HepG2 (cell line): ENCODE results near the gene AKAP10. TPM values are rescaled to one million over a fixed set of nuclear protein-coding genes. Genes with fewer than 3 reads are reported as not detected.

Experiments
- ARNT ChIP-seq: fragments of 450-650 bp; IDR thresholded peaks from 2 replicates; pipeline ENCODE4 v1.6.1; 2017
- CBX5 ChIP-seq: sonication (generic); formaldehyde crosslinking; IDR thresholded peaks from 2 replicates; pipeline ENCODE4 v1.4.0; 2020; ENCODE audit warnings: missing genetic modification reagents, borderline replicate concordance
- CHCHD3 ChIP-seq: sonication (generic); formaldehyde crosslinking; IDR thresholded peaks from 2 replicates; pipeline ENCODE4 v1.8.0; 2022; ENCODE audit warnings: mild to moderate bottlenecking, missing genetic modification reagents, moderate library complexity
- HIVEP1 ChIP-seq: sonication (generic); formaldehyde crosslinking; IDR thresholded peaks from 2 replicates; pipeline ENCODE4 v1.4.0; 2020; ENCODE audit warnings: mild to moderate bottlenecking, missing genetic modification reagents
- HMGXB4 ChIP-seq, 2 experiments: sonication (generic) in 1 of 2; formaldehyde crosslinking in 1 of 2; IDR thresholded peaks; 2 replicates each; pipeline versions ENCODE4 v1.4.0 to v1.6.1; 2018 to 2020; ENCODE audit warnings: missing genetic modification reagents in 2 of 2, borderline replicate concordance in 1 of 2, low read depth in 1 of 2, mild to moderate bottlenecking in 1 of 2, missing biosample characterization in 1 of 2
- ISL2 ChIP-seq: sonication (generic); formaldehyde crosslinking; IDR thresholded peaks from 2 replicates; pipeline ENCODE4 v1.5.0; 2020; ENCODE audit warnings: missing genetic modification reagents
- KAT8 ChIP-seq: IDR thresholded peaks from 2 replicates; pipeline ENCODE4 v1.6.1; 2016; ENCODE audit warnings: missing genetic modification reagents, missing compliant biosample characterization
- NFIB ChIP-seq: sonication (generic); formaldehyde crosslinking; IDR thresholded peaks from 2 replicates; pipeline ENCODE4 v1.9.0; 2021; ENCODE audit warnings: missing genetic modification reagents, mild to moderate bottlenecking, borderline replicate concordance
- SP1 ChIP-seq, 2 experiments: fragments of 450-650 bp in 1 of 2; sonication (generic) in 1 of 2; formaldehyde crosslinking in 1 of 2; IDR thresholded peaks; 2 replicates each; pipeline versions ENCODE4 v1.4.0 to v1.6.1; 2016 to 2020; ENCODE audit warnings: missing genetic modification reagents in 1 of 2
- TMF1 ChIP-seq: sonication (generic); formaldehyde crosslinking; IDR thresholded peaks from 2 replicates; pipeline ENCODE4 v1.8.1; 2022; ENCODE audit warnings: low read depth, missing genetic modification reagents
- TOPORS ChIP-seq: sonication (generic); formaldehyde crosslinking; IDR thresholded peaks from 2 replicates; pipeline ENCODE4 v1.8.0; 2023; ENCODE audit warnings: mild to moderate bottlenecking, missing genetic modification reagents
- ZBTB40 ChIP-seq, 2 experiments: fragments of 450-650 bp in 1 of 2; sonication (generic) in 1 of 2; formaldehyde crosslinking in 1 of 2; IDR thresholded peaks; 2 replicates each; pipeline versions ENCODE4 v1.6.1 to v1.8.0; 2016 to 2022; ENCODE audit warnings: antibody characterized with exemption in 1 of 2, mild to moderate bottlenecking in 1 of 2, missing genetic modification reagents in 1 of 2
- ZNF350 ChIP-seq: sonication (generic); formaldehyde crosslinking; IDR thresholded peaks from 2 replicates; pipeline ENCODE4 v1.4.0; 2020; ENCODE audit warnings: mild to moderate bottlenecking, low read depth, missing genetic modification reagents, borderline replicate concordance
- ZNF569 ChIP-seq: sonication (generic); formaldehyde crosslinking; IDR thresholded peaks from 2 replicates; pipeline ENCODE4 v1.5.0; 2020; ENCODE audit warnings: mild to moderate bottlenecking, missing genetic modification reagents, moderate library complexity, borderline replicate concordance
- polyA plus RNA-seq, 8 experiments: library from polyadenylated mRNA; depleted of rRNA in 3 of 8; stranded (reverse) in 7 of 8; unstranded in 1 of 8; fragments of >200 nt; fragmentation: Illumina TruSeq in 4 of 8; extraction: Trizol in 4 of 8; gene quantifications; 2 replicates each; pipeline versions ENCODE4 v1.2.1 to v1.2.3, GENCODE V29; 2011 to 2016; ENCODE audit warnings: low read depth in 4 of 8, missing spikeins in 1 of 8, mixed read lengths in 1 of 8; ENCODE audit not compliant: insufficient read depth in 1 of 8
- total RNA-seq, 5 experiments: library from RNA; depleted of rRNA; stranded (reverse); fragments of >200 nt; fragmentation: Illumina TruSeq; extraction: Trizol; gene quantifications; 2 replicates each; pipeline ENCODE4 v1.2.3, GENCODE V29; 2016; ENCODE audit warnings: low read depth in 1 of 5
- TF ChIP-seq, protein P1 (sequence below): sonication (generic); formaldehyde crosslinking; IDR thresholded peaks from 2 replicates; pipeline ENCODE4 v1.8.0; 2022; ENCODE audit warnings: missing genetic modification reagents, mild to moderate bottlenecking, inconsistent platforms, borderline replicate concordance

The AKAP10 gene
- total and polyA plus RNA-seq, 2 of the 13 experiments (the other 11 are each of a cell fraction or from before 2014, with no cell fraction given), result 17.6 to 21.7 TPM

- TF ChIP-seq, protein P1, sequence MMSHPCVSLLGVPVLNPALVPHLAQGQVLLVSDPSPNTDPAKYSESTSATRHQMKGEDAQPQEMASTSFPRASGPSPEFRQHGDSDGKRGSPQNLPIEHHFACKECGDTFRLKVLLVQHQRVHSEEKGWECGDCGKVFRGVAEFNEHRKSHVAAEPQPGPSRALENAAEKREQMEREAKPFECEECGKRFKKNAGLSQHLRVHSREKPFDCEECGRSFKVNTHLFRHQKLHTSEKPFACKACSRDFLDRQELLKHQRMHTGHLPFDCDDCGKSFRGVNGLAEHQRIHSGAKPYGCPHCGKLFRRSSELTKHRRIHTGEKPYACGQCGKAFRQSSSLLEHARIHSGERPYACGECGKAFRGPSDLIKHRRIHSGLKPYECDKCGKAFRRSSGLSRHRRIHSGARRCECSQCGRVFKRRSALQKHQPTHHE (CRISPR knock-in tag), result 0 out of 2 replicates have a peak, but pooled peaks have one; percentile 89
- TF ChIP-seq TOPORS (CRISPR knock-in tag) (no peak; the same call in 1 of the 2 replicates), CHCHD3 (CRISPR knock-in tag) (peak; percentile 57; the same call in 1 of the 2 replicates), TMF1 (CRISPR knock-in tag) (peak; percentile 87), ZNF350 (peak; percentile 81), CBX5 (CRISPR knock-in tag) (peak; percentile 71; the same call in 1 of the 2 replicates), ZNF569 (CRISPR knock-in tag) (peak; percentile 90), SP1 (IDR thresholded peaks at IDR 0.05) (no peak), SP1 (CRISPR knock-in tag; IDR thresholded peaks at IDR 0.05) (peak; percentile 95), ZBTB40 (IDR thresholded peaks at IDR 0.05) (no peak), ZBTB40 (CRISPR knock-in tag; IDR thresholded peaks at IDR 0.05) (peak; percentile 91), HMGXB4 (CRISPR knock-in tag; IDR thresholded peaks at IDR 0.05; ENCODE audit: borderline replicate concordance in 1 of 2, low read depth in 1 of 2) (peak in 1 of 2 experiments; percentile 49; a peak in 3 of 4 replicates), KAT8 (CRISPR knock-in tag) (peak; percentile 94), HIVEP1 (peak; percentile 90), ISL2 (CRISPR knock-in tag) (peak; percentile 67), NFIB (CRISPR knock-in tag) (no peak), ARNT (no peak)
Observed at GRCh38 chr17:19977293-19978208, at the start of gene AKAP10 (continued).
